Measurements from ENCODE around the gene NSF.

- TF ChIP-seq CTCF (IDR thresholded peaks at IDR 0.05; ENCODE audit: extremely low read depth in 1 of 2, insufficient read depth in 1 of 2, low read depth in 1 of 2, low read length in 2 of 2) = no peak
- TF ChIP-seq MAX (IDR thresholded peaks at IDR 0.05; ENCODE audit: insufficient read depth, insufficient read length) = no peak
- no peak for TF ChIP-seq POLR2AphosphoS5 (IDR thresholded peaks at IDR 0.05; ENCODE audit: insufficient read depth, low read depth, low read length)
- no peak for TF ChIP-seq POLR2A (IDR thresholded peaks at IDR 0.05; ENCODE audit: low read depth, low read length)
- no peak for TF ChIP-seq EZH2 (IDR thresholded peaks at IDR 0.05; ENCODE audit: borderline replicate concordance, low read depth, low read length, severe bottlenecking)
- no peak for TF ChIP-seq MYC (IDR thresholded peaks at IDR 0.05; ENCODE audit: low read depth, low read length)
- no peak for TF ChIP-seq JUN (IDR thresholded peaks at IDR 0.05; ENCODE audit: borderline replicate concordance, insufficient read depth, insufficient read length, low read depth)
- no peak for TF ChIP-seq FOS (IDR thresholded peaks at IDR 0.05; ENCODE audit: borderline replicate concordance, insufficient read depth, low read length)
- TF ChIP-seq GATA2 (IDR thresholded peaks at IDR 0.05; ENCODE audit: insufficient read depth, insufficient read length, low read depth, low read length) = no peak
These were observed 206.1 kb downstream of the NSF start for GRCh38 chr17:46796524-46796923.
